HG03521 (cell line): ENCODE data around the gene MTG2.

Experiments used
- ATAC-seq: cut with Tn5 transposase; IDR thresholded peaks from one replicate; pipeline ENCODE4 v1.9.1; 2021; ENCODE audit warnings: mild to moderate bottlenecking, moderate library complexity; ENCODE audit not compliant: unreplicated experiment

The MTG2 gene

DNA sequence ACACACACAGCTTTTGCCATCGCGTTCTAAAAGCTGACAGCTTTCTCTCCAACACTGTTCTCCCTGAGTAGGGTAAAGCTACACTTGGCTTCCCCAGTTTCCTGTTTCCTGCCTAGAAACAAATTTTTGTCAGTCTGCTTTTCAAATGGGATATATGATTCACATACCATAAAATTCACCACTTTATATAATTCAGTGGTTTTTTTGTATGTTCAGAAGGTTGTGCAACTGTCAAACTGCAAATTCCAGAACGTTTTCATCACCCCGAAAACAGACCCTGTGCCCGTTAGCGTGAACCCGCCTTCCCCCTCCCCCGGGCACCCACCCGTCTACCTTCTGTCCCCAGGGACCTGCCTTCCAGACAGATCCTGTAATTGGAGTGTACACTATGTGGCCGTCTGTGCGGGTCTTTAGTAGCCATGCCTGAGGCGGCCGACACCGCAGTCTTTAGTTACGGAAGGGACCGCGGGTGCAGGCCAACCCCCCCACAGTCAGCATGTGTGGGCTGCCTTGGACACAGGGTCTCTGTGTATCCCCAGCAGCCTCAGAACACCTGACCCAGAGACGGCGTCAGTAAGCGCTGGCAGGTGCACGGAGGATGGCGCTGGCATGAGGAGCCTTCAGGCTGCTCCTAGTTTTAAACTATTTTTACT lies 20.7 kb downstream of the MTG2 start:
- no peak for ATAC-seq

DNA sequence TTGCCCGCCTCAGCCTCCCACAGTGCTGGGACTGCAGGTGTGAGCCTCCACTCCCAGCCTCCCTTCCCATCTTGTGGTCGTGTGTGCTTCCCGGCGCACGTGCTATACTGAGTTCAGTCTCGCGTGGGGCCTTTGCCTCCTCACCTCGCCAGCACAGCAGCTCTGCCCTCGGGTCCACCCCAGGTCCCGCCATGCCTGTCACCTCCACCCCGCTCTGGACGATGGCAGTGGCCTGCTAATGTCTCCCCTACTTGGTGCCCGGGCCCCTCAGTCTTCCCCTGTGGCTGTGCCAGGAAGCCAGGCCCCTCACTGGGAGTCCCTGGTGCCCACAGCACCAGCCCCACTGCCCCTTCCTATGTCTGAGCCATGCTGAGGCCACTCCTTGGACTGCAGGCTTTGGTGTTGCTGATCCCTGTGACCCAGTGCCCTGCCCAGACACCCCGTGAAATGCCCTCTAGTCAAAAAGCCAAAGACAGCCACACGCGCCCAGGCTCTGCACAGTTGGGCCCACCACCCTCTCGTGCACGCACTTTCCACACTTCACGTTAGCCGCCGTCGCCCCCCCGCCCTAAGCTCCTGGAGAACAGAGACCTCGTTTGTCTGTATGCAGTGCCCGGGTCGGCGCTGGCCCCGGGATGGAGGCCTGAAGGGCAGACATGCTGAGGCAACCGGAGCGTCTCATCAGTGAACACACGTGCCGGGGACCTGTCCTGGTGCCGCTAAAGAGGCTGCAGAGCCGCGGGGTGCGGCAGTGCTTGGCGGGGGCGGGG lies 23.0 kb downstream of the MTG2 start:
- no peak for ATAC-seq

DNA sequence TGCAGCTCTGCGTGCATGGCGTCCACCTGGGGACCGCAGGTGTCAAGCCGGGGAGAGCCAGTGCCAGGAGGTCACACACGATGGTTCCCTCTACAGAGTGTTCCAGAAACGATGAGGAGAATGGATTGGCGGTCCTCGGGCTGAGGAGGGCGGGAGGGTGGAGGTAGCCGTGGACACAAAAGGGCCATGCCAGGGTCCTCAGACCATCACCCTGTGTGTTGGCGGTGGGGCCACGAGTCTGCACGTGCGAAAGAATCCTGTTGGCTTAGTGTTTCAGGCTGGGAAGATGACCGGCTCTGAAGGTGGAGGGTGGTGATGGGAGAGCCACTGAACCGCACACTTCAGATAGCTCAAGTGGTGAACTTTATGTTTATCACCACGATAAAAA lies 23.6 kb downstream of the MTG2 start:
- no peak for ATAC-seq

DNA sequence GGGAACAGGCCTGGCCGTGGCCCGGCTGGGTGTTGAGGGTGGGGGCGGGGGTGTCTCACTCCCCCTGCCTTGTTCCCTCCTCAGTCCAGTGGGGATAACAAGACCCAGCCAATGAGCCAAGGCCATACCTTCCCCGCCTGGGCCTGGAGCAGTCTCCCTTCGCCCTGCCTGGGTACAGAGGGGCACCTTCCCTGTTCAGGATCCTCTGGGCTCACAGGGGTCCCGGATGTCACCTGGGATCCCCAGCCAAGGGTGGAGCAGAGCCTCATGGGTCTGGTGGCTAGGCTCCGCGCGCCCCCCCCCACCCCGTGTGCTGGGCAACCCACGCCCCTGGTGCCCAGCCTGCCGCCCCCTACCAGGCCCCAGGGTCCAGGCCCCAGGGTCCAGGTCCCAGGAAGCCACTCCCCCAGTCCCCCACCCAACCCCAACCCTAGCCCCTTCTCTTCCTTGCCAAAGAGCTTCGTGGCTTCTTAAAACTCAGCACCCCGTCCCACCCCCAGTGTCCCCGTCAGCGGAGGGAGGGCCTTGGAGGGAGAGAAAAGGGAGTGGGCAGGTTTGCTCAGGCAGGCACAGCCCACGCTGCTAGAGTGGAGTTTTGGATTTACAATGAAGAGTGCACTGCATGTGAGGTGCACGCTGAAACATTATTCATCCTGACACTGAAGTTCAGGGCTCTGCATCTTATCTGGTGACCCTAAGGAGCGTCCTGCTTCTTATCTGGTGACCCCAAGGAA lies 25.4 kb downstream of the MTG2 start:
- ATAC-seq: no peak

DNA sequence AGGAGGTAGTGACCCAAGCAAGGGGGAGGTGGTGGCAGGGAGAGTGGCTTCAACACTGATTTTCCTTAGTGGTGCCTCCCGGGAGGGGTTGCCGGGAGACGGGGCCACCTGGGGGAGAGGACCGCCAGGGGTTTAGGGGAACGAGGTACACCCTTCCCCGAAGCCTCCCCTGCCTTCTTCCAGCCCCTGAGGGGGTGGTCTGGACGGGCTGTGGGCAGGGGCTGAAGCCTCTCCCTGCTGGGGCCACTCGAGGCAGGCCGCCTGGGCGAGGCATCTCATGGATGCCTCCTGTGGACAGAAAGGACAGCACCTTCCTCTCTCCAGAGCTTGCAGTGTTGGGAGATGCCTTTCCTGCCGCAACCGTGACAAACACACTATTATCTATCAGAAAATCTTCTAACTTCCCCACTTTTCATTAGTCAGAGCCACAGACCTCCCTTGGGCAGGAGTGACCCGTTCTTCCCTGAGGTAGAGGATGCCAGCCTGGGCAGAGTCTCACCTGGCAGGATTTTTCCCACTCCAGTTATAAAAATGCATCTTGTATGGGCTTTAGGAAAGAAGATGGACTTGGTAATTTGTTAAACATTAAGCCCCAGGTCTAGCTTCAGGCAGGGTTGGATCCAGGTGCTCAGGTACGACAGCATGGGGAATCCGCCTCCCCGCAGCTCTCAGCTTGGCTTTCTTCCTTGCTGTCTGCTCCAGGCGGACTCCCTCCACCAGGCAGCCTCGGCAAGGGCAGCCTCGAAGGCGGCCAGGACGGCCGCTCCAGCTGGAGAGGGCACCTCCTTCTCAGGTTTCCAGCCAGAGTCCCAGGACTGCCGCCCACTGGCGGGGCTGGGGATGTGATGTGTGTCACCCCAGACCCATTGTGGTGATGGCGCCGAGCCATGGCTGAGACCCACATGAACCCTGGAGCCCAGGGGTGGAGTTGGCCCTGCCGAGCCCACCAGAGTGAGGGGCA lies 26.2 kb downstream of the MTG2 start:
- no peak for ATAC-seq

DNA sequence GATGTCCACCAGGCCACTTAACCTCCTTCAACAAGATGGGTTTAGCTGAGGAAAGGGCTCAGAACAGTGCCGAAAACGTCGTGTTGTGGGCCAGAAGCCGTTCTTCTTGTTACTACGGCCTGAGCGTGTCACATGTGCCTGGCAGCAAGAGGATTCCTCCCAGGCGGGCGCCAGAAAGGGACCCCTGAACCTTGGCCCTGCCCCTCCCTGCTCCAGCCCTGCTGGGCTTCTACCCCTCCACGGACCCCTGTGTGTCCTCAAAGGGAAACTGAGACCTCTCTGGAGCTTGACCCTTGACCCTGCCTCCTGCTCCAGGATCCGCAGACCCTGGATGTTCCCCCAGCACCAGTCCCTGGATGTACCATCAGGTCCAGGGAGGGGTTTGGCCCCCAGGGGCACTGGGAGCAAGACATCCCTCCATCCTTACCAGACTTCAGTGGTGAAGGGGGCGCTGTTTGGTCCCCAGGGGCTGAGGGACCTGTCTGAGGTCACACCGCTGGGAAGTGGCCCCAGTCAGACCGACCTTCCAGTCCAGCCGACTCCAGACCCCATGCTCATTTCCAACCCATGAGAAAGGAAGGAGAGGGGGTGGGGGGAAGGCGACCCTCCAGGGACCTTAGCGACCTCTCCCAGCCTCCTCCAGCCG lies 27.1 kb downstream of the MTG2 start:
- no peak for ATAC-seq

DNA sequence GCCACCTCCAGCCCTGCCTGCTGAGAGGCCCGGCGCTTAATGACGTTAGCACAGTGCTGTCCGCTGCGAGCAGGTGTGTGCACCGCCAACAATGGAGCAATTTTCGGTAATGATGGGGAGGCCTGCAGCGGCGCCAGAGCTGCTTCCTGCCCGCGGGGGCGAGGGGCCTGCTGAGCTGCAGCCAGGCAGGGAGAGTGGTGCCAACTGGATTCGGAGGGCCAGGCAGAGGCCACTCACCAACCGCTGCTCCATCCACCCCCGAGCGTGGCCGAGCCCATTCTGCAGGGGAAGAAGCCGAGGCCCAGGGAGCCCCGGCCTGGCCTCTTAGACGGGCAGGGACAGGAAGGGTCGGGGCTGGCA lies 27.6 kb downstream of the MTG2 start:
- ATAC-seq: no peak

DNA sequence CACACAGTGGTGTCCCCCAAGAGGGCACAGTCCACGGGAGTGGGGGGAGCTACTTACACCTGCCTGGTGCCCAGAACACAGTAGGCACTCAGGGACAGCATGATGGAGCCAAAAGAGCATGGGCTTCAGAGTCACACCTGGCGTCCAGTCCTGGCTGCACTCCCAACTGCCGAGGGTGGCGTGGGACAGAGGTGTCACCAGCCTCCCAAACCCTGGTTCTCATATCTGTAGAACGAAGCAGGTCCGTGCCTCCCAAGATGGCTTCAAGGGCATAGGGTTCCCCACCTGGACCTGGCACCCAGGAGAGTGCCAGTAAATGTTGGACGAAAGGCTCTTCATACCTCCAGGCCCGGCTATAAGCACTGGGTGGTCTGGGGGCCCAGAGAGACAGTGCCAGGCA lies 28.4 kb downstream of the MTG2 start:
- ATAC-seq: no peak

DNA sequence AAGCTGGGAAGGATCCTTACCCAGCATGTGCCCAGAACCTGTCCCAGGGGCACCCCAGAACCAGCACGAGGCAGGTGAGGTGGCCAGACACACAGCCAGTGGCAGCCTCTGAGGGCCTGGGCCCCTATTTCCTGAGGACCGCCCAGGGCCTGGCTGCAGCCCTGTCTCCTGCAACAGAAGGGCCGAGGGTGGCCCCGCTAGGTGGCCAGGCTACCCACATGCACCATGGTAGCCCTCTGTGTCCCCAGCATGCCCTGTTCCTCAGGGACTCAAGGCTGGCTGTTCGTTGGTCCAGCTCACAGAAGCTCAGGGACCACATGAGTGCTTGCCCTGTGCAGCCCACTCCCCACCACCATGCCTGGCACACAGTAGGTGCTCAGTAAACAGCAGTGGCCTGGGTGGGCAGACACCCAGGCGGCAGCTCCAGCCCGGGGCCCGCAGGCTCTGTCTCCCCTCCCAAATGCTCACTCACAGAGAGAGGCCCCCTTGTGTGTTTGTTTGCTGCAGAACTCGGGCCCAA lies 29.0 kb downstream of the MTG2 start:
- ATAC-seq: no peak

DNA sequence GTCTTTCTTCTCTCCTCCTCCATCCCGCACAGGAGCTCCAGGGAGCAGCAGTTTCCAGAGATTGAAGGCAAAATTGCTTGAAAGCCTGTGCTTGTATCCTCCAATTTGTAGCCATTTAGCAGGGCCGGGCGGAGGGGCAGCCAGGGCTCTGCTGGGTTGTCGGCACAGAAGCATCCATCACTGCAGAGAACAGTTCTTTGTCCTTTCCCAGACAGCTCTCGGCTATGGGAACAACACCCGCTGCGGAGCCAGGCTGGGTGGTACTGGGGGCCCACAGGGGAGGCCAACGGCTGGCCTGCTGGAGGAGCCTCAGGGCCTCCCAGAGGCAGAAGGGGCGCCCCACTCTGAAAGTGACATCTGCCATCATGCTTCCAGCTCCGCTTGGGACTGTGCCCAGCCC lies 29.5 kb downstream of the MTG2 start:
- ATAC-seq: no peak

DNA sequence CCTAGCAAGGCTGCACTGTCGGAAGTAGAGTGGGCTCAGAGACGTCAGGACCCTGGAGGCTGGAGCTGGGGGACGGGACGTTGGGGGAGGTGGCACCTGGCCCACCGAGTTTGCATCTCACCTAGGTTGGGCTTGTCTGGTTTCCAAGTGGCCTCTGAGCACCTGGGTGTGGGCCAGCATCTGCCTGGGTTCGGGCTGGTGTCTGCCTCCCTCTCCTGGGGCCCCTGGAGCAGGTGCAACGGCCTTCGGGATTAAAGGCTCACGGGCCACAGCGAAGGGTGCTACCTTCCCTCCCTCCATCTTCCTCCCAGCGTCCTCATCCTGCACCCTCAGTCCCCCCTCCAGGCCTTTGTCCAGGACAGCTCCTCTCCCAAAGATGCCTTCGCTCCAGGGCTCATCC lies 31.2 kb downstream of the MTG2 start:
- ATAC-seq: no peak

DNA sequence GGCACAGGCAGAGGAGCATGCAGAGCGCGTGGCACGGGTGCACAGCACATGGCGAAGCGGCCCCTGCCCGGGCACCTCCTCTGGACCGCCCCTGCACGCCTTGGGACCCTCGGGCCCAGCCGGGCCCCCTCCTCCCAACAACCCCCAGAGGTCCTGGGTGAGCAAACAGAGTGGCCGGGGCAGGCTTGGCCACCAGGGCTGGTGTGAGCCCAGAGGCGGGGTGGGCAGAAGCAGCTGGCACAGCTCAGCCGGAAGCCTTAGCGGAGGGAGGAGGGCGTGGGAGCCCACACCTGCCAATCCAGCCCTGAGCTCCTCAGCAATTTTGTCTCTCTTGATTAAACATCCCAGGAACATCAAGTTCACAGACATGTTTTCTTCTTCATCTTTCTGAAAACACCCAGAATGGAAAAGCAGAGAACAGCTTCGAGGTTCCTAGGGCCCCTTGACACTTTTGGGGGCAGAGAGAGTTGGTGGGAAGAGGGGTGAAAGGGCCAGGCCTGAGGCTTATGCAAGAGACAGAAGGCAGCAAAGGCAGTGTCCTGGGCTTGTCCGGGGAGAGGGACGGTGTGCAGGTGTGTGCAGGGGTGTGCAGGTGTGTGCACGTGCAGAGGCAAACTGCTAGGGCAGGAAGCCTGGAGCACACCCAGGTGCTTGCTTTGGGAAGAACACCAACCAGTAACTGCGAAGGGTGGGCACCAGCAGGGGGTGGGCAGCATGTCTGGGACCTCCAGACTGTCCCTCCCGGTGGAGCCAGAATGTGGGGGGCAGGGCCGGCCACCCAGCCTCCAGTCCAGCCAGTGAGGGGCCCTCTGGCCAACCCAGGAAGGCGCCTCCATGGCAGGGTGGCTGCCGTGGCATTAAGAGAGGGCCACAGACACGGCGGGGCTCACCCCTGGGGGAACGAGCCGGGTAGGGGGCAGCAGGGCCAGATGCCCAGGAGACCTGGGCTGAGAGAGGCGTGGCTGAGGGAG lies 32.5 kb downstream of the MTG2 start:
- no peak for ATAC-seq

DNA sequence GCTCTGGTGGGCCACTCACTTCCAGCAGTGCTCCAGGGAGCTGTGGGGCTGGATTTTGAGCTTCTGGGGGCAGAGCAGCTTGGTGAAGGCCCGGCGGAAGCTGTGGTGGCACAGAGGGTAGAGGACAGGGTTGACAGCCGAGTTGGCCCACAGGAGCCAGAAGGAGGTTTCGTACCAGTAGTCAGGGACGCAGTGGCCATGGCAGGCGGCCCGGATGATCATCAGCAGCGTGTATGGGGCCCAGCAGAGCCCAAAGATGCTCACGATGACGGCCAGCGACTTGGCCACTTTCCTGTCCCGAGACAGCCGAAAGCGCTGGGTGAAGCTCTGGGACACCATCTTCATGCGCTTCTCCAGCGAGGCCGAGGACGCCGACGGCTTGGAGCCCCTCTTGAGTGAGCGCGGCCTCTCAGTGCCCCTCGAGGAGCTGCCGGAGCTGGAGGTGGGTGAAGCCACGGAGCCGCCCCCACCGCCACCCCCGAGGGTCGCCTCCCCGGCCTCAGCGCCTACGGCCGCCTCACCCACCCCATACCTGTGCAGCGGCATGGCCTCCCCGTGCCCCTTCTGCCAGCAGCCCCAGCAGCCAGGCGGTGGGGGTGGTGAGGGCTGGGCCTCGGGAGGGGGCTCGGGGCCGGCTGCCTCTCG lies 33.3 kb downstream of the MTG2 start:
- ATAC-seq: no peak

DNA sequence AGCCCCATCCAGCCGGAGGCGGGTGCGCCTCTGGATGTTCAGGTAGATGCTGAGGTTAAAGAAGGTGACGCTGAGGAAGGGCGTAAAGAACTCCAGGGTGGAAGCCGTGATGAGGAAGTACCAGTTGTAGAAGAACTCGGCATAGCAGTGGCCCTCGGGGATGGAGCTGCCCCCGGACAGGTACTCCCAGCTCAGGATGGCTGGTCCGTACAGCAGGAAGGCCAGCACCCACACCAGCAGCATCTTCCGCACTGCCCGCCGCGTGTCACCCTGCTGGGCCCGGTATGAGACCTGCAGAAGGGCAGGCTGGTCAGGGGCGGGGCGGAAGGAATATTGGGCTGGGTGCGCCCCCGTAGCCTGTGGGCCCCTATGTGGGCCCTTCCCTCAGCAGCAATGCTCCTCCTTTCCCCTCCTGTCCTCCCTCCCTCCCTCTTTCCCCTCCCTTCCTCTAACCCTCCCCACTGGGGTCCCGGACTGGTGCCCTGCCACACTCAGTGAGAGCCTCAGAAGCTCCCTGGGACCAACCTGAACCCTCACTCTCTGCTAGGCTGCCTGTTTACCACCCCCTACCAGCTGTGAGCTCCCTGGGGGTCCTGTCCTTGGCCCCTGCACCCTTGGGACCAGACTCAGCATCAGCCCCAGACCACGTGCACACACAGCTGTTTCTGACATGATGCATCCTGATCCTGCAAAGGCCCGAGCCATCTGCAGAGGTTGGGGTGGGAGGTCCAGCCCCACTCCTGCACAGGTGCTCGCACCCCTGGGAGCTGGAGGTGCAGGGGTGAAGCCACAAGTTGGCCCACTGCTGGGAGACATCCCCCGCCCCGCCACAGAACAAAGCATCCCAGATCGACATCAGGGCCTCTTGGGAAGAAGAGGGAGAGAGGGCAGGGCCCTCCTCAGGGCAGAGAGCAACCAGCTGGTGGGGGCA lies 34.1 kb downstream of the MTG2 start:
- ATAC-seq: no peak

DNA sequence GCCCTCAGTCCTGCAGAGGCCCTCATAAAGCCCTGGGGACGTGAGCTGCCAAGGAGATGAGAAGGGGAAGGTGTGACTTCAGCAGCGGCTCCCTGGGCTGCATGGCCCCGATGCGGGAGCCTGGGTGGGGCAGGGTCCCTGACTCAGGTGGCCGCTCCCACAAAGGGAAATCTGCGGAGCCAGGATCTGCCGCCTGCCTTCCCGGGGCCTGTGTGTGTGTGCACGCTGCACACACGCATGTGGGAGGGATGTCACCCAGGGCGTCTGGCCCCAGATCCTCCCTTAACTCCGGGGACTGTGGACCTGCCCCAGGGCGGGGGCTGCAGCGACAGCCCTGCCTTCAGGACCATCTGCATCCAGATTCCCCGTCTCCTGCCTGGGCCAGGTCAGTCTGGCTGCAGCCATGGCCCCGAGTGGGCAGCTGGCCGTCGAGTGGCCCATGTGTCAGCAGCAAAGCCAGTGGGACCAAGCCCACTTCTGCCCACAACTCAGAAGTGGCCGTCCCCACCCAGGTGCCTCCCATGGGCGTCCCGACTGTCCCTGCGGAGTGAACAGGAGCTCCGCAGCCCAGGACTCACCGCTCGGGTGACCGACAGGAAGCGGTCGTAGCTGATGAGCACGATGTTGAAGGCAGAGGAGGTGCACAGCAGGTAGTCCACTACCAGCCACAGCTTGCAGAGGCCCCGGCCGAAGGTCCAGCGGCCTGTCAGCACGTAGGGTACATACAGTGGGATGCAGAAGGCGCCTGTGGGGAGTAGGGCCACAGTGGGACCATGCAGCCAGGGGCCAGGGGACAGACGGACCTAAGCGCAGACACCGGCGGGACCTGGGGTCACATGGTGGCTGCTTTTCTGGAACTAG lies 35.3 kb downstream of the MTG2 start:
- no peak for ATAC-seq

DNA sequence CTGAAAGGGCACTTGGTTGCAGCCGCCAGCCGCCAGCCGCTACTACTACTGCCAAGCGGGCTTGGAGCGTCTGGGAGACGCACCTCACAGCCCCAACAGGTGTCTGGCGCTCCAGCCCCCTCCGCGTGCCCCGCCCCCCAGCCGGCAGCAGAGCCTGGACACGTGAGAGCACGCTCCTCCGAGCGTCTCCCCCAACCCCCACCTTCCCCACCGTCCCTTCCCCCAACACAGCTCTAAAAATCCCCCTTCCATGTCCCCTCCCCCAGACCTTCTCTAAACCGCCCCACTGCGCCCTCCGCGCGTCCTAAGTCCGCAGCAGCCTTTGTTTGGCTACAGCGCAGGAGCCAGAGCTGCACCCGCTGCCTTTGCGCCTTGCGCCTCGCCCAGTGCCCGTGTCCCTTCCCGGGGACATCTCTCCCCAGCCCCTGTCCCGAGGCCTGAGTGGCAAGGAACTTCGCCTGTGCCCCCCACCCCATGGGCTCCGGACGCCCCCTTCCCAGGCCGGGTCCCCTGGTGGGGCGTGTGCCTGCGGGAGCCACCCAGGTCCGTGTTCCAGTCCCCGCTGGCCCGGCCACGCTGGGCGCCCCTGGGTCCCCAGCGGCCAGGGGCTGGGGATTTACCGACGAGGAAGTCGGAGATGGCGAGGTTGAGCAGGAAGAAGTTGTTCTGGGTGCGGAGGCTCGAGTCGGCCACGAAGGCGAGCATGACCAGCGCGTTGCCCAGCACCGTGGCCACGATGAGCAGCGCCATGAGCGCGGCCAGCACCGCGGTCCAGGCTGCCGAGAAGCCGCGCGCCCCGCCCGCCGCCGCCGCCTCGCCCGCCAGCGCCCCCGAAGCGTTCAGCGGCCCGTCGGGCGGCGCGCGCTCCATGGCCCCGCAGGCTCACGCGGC lies 36.5 kb downstream of the MTG2 start:
- no peak for ATAC-seq
